DMS114 treated with DMSO at 0.1 percent for 48 hours (cell line): ENCODE measurements around the gene ECI1.
"Not testable (repeated sequence)": the region's sequence is repeated elsewhere in the genome, so short reads cannot be mapped to it uniquely, and the experiment has no call there.

Experiments used
- DNase-seq: peaks from one replicate; lab custom pipeline; 2025; ENCODE audit not compliant: unreplicated experiment; lab: John Stamatoyannopoulos, UW

Gene ECI1

GRCh38 chr16:2280461-2280860, 29.1 kb upstream of the ECI1 start:
- no peak for DNase-seq

- DNase-seq, result no peak
These were observed 27.8 kb upstream of the ECI1 start for GRCh38 chr16:2278956-2279800.

- DNase-seq, result no peak
These were observed 26.9 kb upstream of the ECI1 start for GRCh38 chr16:2278272-2278608.

- no peak for DNase-seq
These were observed 26.3 kb upstream of the ECI1 start for GRCh38 chr16:2277466-2278271.

GRCh38 chr16:2276368-2277195, 25.2 kb upstream of the ECI1 start:
- no peak for DNase-seq

DNA sequence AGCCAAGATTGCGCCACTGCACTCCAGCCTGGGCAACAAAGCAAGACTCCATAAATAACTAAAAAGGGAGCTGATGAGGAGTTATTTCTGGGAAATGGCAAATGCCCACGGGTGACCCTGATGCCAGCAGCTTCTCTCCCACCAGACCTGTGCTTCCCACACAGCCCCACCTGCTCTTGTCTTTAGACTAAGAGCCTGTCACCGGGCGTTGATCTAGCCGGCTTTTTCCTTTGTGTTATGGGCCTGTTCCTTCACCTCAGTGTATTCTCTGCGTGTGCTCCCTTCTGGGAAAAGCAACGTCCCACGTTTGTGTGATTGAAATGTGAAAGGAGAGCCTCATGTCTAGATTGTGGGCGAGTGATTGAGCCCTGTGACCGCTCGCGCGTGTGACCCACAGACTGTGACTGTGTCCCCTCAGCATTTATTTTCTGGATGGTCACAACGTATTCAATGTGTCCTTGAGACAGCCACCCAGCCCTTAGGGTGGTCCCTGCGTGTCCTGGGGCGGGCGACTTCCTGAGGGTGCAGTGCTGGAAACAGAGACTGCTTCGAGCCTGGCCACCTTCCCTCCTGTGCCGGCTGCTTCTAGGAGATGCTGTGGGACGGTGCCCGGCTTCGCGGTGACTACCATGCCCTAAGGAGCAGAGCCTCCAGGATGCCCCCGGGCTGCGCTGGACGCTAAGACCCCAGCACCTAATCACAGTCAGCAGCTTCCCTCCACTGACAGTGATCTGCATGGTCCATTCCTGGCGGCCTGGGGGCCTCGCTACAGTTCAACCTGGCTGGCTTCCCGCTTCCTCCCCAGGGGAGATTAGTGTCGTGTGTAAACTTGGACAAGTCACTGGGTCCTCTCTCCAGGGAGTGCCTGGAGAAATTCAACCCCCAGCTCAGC, 24.3 kb upstream of the ECI1 start:
- DNase-seq, result no peak

- no peak for DNase-seq
These were observed 22.5 kb upstream of the ECI1 start for GRCh38 chr16:2273931-2274330.

- DNase-seq, result no peak
These were observed 22.1 kb upstream of the ECI1 start for GRCh38 chr16:2273484-2273883.

DNA sequence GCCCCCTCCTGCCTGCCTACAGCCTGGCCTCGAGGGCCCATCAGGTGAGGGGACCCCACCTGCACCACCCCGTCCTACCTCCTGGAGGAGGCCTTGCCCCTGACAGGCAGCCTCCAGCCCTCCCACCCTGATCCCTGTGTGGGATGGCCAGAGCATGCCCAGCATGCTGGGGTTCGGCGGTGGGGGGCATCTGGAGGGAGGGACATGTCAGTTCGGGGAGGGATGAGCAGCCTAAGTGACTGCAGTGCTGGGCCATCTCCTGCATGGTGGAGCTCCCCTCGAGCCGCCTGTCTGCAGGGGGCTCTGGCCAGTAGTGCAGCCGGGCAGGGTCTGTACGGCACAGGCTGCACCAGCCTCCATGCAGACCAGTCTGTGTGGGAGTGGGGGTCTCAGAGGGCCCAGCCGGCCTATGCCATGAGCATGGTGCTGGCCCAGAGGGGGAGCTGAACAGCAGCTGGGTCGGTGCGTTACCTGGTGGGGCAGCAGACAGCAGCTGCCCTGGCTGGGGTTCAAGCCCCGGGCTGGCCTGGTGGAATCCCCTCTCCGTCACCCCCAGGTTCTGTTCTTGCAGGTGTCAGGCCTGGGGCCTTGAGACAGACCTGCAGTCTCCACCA, 20.6 kb upstream of the ECI1 start:
- DNase-seq, result no peak

DNA sequence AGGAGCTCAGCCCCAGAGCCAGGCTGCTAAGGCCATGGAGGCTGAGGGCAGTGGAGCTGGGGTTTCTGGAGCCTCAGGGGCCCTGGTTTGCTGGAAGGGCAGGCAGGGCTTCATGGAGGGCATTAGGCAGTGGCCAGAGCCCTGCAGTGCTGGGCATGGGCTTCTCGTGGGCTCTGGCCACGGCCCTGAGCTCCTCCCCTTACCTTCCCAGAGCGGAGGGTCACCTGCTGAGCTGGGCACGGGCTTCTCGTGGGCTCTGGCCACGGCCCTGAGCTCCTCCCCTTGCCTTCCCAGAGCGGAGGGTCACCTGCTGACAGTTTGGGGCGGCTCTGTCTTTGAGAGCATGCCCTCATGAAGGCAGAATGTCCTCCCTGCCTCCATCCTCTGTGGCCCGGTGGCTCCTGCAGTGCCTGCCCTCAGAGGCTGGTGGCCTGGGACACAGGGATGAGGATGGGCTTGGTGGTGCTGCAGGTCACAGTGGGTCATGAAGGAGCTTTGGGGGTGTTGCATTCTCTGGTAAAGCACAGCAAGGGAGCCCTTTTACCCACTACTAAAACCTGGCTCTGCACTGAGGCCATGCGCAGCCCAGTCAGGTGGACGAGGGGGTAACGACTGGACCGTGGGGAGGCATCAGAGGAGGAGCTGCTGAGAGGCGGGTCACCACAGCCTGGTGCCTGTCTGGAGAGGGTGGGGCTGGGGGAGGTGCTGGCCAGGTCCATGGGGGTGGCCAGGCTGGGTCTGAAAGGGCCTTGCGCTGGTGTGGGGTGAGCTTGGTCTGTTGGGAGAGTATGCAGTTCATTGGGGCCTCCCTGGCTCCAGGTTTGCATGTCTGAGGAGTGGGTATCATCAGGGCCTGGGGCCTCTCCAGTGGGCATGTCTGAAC, 19.4 kb upstream of the ECI1 start:
- no peak for DNase-seq

GRCh38 chr16:2270070-2270462, 18.7 kb upstream of the ECI1 start:
- no peak for DNase-seq

GRCh38 chr16:2267913-2268666, 16.7 kb upstream of the ECI1 start, which contains the start of gene RNPS1:
RNPS1 (minus strand) TSS chr16:2268126; CDS start chr16:2264643, 3,483 bp downstream.
- peak; percentile 67 for DNase-seq

GRCh38 chr16:2267505-2267912, 16.1 kb upstream of the ECI1 start:
- not testable (repeated sequence) for DNase-seq

- DNase-seq, result not testable (repeated sequence)
These were observed 15.5 kb upstream of the ECI1 start for GRCh38 chr16:2266887-2267286.

DNA sequence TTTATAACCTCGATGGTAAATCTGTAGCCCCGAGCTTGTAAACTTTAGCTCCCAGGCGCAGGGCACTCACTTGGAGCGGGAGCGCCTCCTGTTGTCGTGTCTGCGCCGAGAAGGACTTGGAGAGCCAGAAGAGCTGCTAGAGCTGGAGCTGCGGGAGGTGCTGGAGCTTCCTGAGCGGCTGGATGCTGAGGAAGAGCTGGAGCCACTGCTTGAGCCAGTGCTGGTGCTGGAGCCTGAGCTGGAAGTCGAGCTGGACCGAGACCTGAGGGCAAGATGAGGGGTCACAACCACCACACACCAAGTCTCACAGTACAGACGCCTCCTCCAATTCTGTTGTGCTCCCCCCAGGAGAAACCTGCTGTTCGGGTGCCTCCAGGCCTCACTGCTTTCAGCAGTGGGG, 11.6 kb upstream of the ECI1 start:
- DNase-seq, result not testable (repeated sequence)

DNA sequence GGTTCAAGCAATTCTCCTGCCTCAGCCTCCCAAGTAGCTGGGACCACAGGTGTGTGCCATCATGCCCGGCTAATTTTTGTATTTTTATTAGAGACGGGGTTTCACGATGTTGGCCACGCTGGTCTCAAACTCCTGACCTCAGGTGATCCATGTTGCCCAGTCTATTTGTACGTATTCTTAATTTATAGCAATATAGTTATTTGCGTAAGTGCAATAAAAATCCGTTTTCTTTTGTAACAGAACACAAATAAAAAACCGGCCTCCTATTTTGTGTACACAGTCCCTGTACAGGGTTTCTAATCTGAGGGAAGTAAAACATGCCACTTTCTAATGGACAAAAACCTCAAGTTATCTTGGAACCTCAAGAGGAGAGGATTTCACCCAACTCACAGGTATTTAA, 8.9 kb upstream of the ECI1 start:
- no peak for DNase-seq

DNA sequence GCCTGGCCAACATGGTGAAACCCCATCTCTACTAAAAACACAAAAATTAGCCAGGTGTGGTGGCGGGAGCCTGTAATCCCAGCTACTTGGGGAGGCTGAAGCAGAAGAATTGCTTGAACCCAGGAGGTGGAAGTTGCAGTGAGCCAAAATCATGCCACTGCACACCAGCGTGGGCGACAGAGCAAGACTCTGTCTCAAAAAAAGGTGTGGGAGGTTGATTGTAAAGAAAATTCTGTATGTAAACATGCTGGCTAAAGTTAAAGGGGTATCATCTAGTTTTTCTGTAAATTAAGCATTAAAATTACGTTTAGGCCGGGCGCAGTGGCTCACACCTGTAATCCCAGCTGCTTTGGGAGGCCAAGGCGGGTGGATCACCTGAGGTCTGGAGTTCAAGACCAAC, 7.1 kb upstream of the ECI1 start:
- not testable (repeated sequence) for DNase-seq

DNA sequence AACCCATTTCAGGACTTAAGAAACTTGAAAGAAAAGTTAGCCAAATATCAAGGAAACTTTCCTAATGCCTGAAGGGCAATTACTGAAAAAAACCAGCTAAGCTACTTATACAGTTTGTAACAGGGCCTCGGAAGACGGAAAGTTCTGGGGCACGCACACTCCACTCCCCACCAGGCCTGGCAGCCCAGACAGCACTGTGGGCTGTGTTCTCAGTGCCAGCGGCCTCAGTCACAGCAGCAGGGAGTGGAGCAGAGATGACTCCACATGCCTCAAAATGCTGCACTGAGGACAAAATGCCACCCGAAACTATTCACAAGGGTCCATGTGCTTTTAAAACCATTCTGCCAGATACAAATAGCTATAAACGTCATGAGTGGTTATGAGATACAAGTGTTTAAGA, 6.3 kb upstream of the ECI1 start:
- no peak for DNase-seq
